H7 (cell line): ENCODE results near the gene PODXL2. TPM values are rescaled to one million over a fixed set of nuclear protein-coding genes. Genes with fewer than 3 reads are reported as not detected.

Experiments used
- DNase-seq: peaks from one replicate; pipeline ENCODE4 v3.0.0; 2012
- H3K27me3 ChIP-seq: 2 replicates; pipeline ENCODE4 v1.6.0; 2011; ENCODE audit warnings: mild to moderate bottlenecking, low read length; ENCODE audit not compliant: control insufficient read depth, insufficient read depth
- H3K36me3 ChIP-seq: replicated peaks from 2 replicates; pipeline ENCODE4 v1.5.1; 2011; ENCODE audit warnings: low read length; ENCODE audit not compliant: control insufficient read depth, insufficient read depth
- H3K4me3 ChIP-seq: 2 replicates; pipeline ENCODE4 v1.5.1; 2011; ENCODE audit warnings: low read depth, mild to moderate bottlenecking, control low read depth, low read length, moderate library complexity; ENCODE audit not compliant: insufficient read depth
- total RNA-seq: library from RNA; depleted of rRNA; stranded (reverse); fragments of >200 nt; shearing (Covaris generic); gene quantifications from 2 replicates; pipeline ENCODE4 v1.2.3, GENCODE V29; 2014

PODXL2 gene
- total RNA-seq, 1 experiment from 2014 or later: 38.7 TPM

DNA sequence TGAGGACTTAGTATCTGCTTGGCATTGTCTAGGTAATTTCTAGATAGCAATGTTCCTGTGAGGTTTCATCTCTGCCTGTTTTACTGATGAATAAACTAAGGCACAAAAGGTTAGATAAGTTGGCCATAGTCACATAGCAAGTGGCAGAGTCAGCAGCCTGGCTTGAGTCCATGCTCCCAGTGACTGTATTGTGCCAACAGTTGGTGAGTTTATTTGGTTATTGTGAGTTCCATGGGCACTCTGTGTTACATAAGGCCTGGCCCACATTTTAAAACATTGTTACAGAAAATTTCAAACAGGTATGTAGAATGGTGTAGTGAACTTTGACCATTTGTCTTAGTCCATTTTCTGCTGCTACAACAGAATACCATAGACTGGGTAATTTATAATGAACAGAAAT is 15.6 kb upstream of the PODXL2 start:
- Histone ChIP-seq H3K4me3 (no peak overlapping the region), H3K36me3 (peaks cover 72% of the 10 kb centered on the region), H3K27me3 (no peaks in the 10 kb centered on the region)
- no peak for DNase-seq

DNA sequence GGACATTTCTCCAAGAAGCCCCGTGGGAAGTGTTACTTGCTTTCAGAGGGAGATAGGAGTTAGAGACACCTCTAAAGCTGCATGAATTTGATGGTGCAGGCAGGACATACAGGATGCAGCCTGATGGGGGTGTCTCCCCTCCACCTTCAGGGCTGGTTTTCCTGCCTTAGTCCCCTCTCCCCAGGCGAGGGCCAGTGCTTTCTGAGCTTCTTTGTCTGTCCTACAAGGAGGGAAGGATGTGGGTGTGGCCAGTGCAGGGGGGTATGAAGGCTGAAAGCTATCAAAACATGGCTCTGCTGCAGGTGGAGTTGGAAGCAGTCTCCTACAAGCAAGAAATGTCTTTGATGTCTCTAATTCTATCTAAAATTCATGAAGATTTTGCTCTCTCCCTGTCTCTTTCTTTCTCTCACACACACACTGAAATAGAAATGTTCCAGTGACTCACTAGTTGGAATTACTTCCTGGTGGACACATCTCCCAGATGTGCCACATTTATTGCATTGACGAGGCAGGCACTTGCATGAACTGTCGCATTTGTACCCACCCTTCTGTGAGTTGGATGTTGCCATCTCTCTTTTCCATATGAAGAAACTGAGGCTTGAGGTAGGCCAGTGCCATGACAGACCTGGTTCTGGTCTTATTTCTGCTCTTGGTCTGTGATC is 13.9 kb upstream of the PODXL2 start:
- H3K4me3 ChIP-seq: no peak overlapping the region
- H3K36me3 ChIP-seq: peaks cover 69% of the 10 kb centered on the region
- H3K27me3 ChIP-seq: no peaks in the 10 kb centered on the region
- DNase-seq: peak; percentile 55

DNA sequence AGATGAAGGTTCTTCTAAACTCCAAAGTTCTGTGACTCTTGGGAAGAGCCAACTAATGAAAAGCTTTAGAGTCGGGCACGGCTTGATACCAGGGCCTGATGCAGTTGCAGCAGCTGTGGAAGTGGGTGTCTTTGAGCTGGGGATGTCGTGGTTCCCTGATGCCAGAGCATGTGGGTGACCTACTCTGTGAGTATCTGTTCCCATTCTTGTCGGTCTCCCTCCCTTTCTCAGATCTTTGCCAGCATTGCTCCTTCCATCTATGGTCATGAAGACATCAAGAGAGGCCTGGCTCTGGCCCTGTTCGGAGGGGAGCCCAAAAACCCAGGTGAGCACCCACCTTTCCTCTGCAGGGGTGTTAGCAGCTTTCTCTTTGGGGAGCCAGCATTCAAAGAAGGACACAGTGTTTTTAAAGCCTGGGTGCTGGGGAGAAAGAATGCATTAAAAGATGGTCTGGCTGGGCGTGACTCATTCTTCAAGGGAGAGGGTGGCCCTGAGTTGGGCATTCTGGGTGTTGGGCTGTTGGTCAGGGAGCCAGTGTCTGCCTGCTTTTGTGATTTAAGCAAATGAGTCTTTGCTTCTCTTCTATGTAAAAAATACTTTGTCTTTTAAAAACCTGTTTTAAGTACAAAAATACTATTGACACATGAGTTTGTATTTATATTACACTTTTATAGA is 13.2 kb upstream of the PODXL2 start:
- H3K4me3 ChIP-seq: no peak overlapping the region
- no peaks in the 10 kb centered on the region for H3K27me3 ChIP-seq
- peaks cover 67% of the 10 kb centered on the region for H3K36me3 ChIP-seq
- DNase-seq: no peak

DNA sequence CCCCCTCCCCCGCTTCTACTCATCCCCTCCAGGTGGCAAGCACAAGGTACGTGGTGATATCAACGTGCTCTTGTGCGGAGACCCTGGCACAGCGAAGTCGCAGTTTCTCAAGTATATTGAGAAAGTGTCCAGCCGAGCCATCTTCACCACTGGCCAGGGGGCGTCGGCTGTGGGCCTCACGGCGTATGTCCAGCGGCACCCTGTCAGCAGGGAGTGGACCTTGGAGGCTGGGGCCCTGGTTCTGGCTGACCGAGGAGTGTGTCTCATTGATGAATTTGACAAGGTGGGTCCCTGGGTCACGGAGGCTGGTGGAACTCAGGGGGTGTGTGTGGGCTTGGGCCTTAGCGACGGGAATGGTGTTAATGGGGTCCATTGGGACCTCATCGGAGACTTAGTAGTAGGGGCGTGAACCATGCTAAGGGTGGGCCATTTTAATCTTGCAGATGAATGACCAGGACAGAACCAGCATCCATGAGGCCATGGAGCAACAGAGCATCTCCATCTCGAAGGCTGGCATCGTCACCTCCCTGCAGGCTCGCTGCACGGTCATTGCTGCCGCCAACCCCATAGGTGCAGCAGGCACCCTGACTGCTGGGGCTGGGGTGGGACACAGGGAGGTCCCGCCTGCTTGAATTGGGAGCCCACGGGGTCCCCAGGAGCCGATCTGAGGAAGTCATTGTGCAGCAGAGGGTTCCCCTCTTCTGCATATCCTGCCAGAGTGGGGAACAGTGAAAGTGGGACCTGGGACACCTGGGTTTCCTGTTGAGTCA is 12.0 kb upstream of the PODXL2 start:
- no peak for DNase-seq
- Histone ChIP-seq H3K4me3 (no peak overlapping the region), H3K27me3 (no peaks in the 10 kb centered on the region), H3K36me3 (peaks cover 70% of the 10 kb centered on the region)

DNA sequence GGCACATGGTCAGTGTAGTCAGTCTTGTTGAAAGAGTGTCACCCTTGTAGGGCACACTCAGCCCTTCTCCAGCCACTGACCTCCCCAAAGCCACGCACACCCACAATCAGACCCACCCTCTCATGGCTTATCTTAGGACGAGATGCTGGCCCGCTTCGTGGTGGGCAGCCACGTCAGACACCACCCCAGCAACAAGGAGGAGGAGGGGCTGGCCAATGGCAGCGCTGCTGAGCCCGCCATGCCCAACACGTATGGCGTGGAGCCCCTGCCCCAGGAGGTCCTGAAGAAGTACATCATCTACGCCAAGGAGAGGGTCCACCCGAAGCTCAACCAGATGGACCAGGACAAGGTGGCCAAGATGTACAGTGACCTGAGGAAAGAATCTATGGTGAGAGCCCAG is 10.1 kb upstream of the PODXL2 start:
- Histone ChIP-seq H3K36me3 (peaks cover 60% of the 10 kb centered on the region), H3K27me3 (no peaks in the 10 kb centered on the region), H3K4me3 (no peak overlapping the region)
- DNase-seq: no peak

DNA sequence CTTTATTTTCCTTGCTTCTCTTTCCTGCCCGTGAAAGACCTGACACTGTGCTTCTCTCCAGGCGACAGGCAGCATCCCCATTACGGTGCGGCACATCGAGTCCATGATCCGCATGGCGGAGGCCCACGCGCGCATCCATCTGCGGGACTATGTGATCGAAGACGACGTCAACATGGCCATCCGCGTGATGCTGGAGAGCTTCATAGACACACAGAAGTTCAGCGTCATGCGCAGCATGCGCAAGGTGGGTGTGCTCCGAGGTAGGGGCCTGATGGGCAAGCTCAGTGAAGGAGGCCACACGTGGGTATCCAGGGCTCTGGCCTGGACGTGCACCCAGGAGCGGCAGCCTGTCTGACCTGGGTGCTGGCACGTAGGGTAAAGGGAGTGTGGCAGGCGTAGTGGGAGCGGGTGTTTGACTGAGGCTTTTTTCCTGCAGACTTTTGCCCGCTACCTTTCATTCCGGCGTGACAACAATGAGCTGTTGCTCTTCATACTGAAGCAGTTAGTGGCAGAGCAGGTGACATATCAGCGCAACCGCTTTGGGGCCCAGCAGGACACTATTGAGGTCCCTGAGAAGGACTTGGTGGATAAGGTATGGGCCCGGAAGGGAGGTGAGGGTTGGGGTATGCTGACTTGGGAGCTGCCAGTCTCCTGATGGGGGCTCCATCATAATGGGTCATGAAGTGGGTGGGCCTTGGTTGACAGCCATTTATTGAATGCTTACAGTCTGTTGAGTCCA is 8.2 kb upstream of the PODXL2 start:
- H3K36me3 ChIP-seq: peaks cover 47% of the 10 kb centered on the region
- no peak for DNase-seq
- H3K27me3 ChIP-seq: no peaks in the 10 kb centered on the region
- no peak overlapping the region for H3K4me3 ChIP-seq

DNA sequence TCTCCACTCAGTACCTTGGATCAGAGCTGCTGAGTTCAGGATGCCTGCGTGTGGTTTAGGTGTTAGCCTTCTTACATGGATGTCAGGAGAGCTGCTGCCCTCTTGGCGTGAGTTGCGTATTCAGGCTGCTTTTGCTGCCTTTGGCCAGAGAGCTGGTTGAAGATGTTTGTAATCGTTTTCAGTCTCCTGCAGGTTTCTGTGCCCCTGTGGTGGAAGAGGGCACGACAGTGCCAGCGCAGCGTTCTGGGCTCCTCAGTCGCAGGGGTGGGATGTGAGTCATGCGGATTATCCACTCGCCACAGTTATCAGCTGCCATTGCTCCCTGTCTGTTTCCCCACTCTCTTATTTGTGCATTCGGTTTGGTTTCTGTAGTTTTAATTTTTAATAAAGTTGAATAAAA is 7.0 kb upstream of the PODXL2 start:
- no peak for DNase-seq
- H3K4me3 ChIP-seq: no peak overlapping the region
- peaks cover 2% of the 10 kb centered on the region; the same call in 1 of the 2 replicates for H3K27me3 ChIP-seq
- peaks cover 37% of the 10 kb centered on the region for H3K36me3 ChIP-seq

DNA sequence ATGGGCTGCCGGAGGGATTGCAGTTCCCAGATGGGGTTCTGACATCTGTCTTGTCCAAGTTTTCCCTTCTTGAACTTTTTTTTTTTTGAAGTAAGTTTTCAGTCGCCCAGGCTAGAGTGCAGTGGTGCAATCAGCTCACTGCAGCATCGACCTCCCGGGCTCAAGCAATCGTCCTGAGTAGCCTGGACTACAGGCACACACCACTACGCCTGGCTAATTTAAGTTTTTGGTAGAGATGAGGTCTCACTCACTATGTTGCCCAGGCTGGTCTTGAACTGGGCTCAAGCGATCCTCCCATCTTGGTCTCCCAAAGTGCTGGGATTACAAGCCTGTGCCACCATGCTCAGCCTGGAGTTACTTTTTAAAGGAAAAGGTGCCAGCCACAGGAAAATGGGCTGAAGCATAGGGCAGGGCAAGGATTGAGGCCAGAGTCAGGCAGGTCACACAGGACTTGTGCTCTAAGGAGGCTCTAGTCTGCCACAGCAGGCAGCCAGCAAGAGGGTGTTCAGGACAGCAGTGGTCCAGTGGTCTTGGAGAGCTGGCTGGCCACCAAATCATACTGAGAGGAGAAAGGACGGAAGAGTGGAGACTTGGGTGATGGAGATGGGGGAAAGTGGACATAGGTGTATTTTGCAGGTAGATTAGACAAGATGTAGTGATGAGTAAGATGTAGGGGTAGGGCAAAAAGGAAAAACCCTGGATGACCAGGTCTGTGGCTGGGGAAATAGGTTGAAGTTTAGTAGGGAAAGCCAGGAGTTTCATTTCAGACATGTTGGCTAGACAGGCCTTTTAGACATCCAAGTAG is 6.0 kb upstream of the PODXL2 start:
- H3K4me3 ChIP-seq: no peak overlapping the region
- peaks cover 28% of the 10 kb centered on the region for H3K36me3 ChIP-seq
- H3K27me3 ChIP-seq: peaks cover 8% of the 10 kb centered on the region
- DNase-seq: no peak

DNA sequence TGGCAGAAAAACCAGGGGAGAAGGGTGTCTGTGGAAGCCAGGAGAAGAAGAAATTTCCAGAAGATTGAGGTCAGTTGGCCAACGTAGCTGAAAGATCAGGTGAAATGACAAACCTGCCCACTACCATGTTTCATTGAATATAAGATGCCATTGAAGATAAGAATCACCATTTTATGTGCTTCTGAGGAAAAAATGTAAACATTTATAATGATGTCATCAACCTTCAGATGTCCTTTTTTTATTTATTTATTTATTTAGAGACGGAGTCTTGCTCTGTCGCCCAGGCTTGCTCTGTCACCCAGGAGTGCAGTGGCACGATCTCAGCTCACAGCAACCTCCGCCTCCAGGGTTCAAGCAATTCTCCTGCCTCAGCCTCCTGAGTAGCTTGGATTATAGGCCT is 4.9 kb upstream of the PODXL2 start:
- H3K36me3 ChIP-seq: peaks cover 17% of the 10 kb centered on the region
- peaks cover 16% of the 10 kb centered on the region for H3K27me3 ChIP-seq
- DNase-seq: no peak
- no peak overlapping the region for H3K4me3 ChIP-seq

DNA sequence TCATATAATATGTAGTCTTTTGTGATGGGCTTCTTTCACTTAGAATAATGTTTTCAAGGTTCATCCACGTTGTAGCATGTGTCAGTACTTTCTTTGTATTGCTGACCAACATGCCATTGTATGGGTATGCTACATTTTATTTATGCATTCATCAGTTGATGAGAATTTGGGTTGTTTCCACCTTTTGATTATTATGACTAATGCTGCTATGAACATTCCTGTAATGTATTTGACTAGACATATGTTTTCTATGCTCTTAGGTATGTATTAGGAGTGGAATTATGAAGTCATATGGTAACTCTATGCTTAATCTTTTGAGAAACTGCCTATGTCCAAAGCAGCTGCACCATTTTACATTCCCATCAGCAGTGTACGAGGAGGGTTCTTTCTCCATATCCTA is 3.2 kb upstream of the PODXL2 start:
- no peak for DNase-seq
- H3K27me3 ChIP-seq: peaks cover 26% of the 10 kb centered on the region
- H3K36me3 ChIP-seq: peaks cover 10% of the 10 kb centered on the region
- no peak overlapping the region for H3K4me3 ChIP-seq

DNA sequence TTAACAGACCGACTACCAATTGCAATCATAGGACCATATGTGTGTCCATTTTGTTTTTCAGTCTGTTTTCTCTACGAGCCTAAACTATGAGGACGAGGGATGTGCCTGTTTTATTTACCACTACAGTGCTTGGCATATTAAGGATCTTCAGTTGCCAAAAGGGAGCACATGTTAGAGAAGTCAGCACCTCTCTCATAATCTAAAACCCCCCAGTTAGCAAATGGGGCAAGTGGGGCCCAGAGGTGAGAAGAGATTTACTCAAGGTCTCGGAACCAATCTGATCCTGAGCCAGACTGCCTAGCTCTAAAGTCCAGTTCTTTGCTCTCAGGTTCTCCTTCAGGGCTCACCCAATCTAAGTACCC is 578 bp upstream of the PODXL2 start:
- Histone ChIP-seq H3K4me3 (no peak overlapping the region), H3K36me3 (no peaks in the 10 kb centered on the region), H3K27me3 (peaks cover 26% of the 10 kb centered on the region)
- no peak for DNase-seq

DNA sequence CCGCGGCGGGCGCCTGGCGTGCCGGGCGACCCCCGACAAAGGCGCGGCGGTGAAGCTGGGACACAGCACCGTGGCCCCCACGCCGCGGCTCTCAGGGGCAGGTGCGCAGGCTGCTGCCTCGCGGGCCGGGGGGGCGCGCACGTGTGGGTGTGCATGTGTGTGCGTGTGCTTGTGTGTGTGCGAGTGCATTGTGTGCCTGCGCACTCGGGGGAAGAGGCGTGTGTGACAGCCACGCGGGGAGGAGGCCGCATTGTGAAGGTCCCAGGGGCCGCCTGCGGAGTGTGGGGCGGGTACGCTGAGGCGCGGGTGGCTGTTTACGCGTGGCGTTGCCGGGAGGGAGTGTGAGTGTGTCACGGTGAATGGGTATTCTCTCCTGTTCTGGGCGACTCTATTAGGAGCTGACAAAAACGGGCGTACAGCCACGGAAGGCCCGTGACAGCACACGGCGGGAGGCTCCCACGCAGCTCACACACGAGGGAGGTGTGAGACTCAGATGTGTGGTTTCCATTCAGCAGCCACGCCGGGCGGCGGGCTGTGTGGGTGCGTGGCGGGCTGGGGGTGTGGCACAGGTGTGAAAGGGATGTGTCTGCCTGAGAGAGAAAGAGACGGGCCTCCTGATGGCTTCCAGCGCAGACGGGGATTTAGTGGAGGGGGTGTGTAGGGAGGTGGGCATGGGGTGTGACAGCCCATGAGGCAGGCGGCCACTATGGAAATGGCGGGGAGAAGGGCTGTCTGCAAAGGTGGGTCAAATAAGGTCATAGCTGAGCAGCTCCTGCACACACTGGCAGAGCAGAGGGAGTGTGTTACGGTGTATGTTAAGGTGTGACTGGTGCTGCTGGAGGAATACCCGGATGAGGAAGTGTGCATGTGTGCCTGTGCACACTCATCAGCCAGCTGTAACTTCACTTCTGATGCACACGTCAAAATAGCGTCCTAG is 750 bp downstream of the PODXL2 start:
- Histone ChIP-seq H3K4me3 (peak overlapping the region; percentile 47), H3K27me3 (peaks cover 26% of the 10 kb centered on the region), H3K36me3 (no peaks in the 10 kb centered on the region)
- peak; percentile 69 for DNase-seq
